A673 (cell line): Measurements from ENCODE around the gene GSC2. TPM values are rescaled to one million over a fixed set of nuclear protein-coding genes. Genes with fewer than 3 reads are reported as not detected.

Experiments
- BruUV-seq: library from RNA; stranded (reverse); fragments of 400-500 nt; replicated peaks from 2 replicates; lab custom pipeline; 2021; lab: Mats Ljungman, UMichigan
- CTCF ChIA-PET: fragments of 300-600 bp; sonication (Branson Sonifier 250); formaldehyde crosslinking; loops from one replicate; lab custom pipeline; 2022; ENCODE audit warnings: antibody characterized with exemption; lab: Charles Lee
- POLR2A ChIA-PET: fragments of 300-600 bp; sonication (Branson Sonifier 250); formaldehyde crosslinking; loops from one replicate; lab custom pipeline; 2022; ENCODE audit warnings: antibody characterized with exemption; ENCODE audit not compliant: low non-redundant PET; lab: Charles Lee
- DNase-seq: peaks from one replicate; pipeline ENCODE4 v3.0.0-alpha.2; 2015; ENCODE audit warnings: low spot score
- H3K27ac ChIP-seq: fragments of 200-600 bp; sonication (generic); 2 replicates; pipeline ENCODE4 v1.5.1; 2016; ENCODE audit warnings: mixed run types, low read depth, mild to moderate bottlenecking, mixed read lengths, antibody characterized with exemption, low read length; ENCODE audit not compliant: poor library complexity, severe bottlenecking
- H3K27me3 ChIP-seq: fragments of 200-600 bp; sonication (generic); replicated peaks from 2 replicates; pipeline ENCODE4 v1.6.1; 2017; ENCODE audit warnings: mixed run types, low read depth, mild to moderate bottlenecking, mixed read lengths, antibody characterized with exemption, low read length; ENCODE audit not compliant: insufficient read depth, poor library complexity
- H3K36me3 ChIP-seq: fragments of 200-600 bp; sonication (generic); 2 replicates; pipeline ENCODE4 v1.6.1; 2016; ENCODE audit warnings: mixed run types, mild to moderate bottlenecking, mixed read lengths, antibody characterized with exemption, low read length; ENCODE audit not compliant: insufficient read depth, poor library complexity, severe bottlenecking
- H3K4me1 ChIP-seq: fragments of 200-600 bp; sonication (generic); 2 replicates; pipeline ENCODE4 v1.6.1; 2017; ENCODE audit warnings: mixed run types, mild to moderate bottlenecking, mixed read lengths, antibody characterized with exemption, low read length; ENCODE audit not compliant: insufficient read depth, poor library complexity, severe bottlenecking
- H3K4me3 ChIP-seq: fragments of 200-600 bp; sonication (generic); 2 replicates; pipeline ENCODE4 v1.5.1; 2016; ENCODE audit warnings: low read depth, mixed run types, mild to moderate bottlenecking, mixed read lengths, low read length; ENCODE audit not compliant: poor library complexity, severe bottlenecking
- H3K9me3 ChIP-seq: fragments of 200-600 bp; sonication (generic); 2 replicates; pipeline ENCODE4 v1.6.1; 2016; ENCODE audit warnings: mixed run types, low read depth, mild to moderate bottlenecking, mixed read lengths, antibody characterized with exemption, low read length; ENCODE audit not compliant: poor library complexity, severe bottlenecking
- CTCF ChIP-seq: fragments of 300-800, 200-600 bp; sonication (generic); conservative IDR thresholded peaks from 2 replicates; pipeline ENCODE4 v1.5.1; 2017; ENCODE audit warnings: low read depth, mild to moderate bottlenecking, antibody characterized with exemption, low read length, moderate library complexity, mixed read lengths
- EZH2 ChIP-seq: fragments of 200-600 bp; sonication (generic); IDR thresholded peaks from 2 replicates; pipeline ENCODE4 v1.6.1; 2017; ENCODE audit warnings: borderline replicate concordance, low read depth, mild to moderate bottlenecking, mixed read lengths, antibody characterized with exemption, low read length; ENCODE audit not compliant: poor library complexity, severe bottlenecking
- intact Hi-C: fragments of 100-400 bp; cut with micrococcal nuclease; formaldehyde crosslinking; loops from one replicate; pipeline ENCODE4 v1.10.0; 2022; ENCODE audit not compliant: unreplicated experiment
- total RNA-seq: library from RNA; stranded (reverse); gene quantifications from 2 replicates; pipeline ENCODE4 v1.2.3, GENCODE V29; 2021

Gene GSC2
- total RNA-seq, 1 experiment from 2014 or later: not detected

- CTCF ChIA-PET: no interaction called here
- POLR2A ChIA-PET: interaction anchor here (0.6 kb wide), 1 partner anchor 23 kb away, joined by 3 read pairs; no protein-coding TSS in a partner anchor
- peak; percentile 31 for DNase-seq
Observed at GRCh38 chr22:19103880-19104821, 45.9 kb downstream of the GSC2 start.

GRCh38 chr22:19098157-19098556, 51.9 kb downstream of the GSC2 start:
- intact Hi-C loops: no loop called here
- Histone ChIP-seq H3K27me3 (no peaks in the 10 kb centered on the region), H3K4me1 (no peaks in the 10 kb centered on the region), H3K27ac (peak overlapping the region; percentile 23), H3K9me3 (no peaks in the 10 kb centered on the region), H3K4me3 (no peak overlapping the region), H3K36me3 (no peaks in the 10 kb centered on the region)
- TF ChIP-seq CTCF (no peak), EZH2 (no peak)
- BruUV-seq: no TSS peak
- ChIA-PET POLR2A (no interaction called here), CTCF (no interaction called here)
- no peak for DNase-seq

More at GRCh38 chr22:19103880-19104821, 45.9 kb downstream of the GSC2 start:
- Histone ChIP-seq H3K36me3 (no peaks in the 10 kb centered on the region), H3K27ac (peak overlapping the region; percentile 44), H3K9me3 (no peaks in the 10 kb centered on the region), H3K4me1 (peaks cover 6% of the 10 kb centered on the region), H3K27me3 (no peaks in the 10 kb centered on the region), H3K4me3 (no peak overlapping the region)
- intact Hi-C loops: no loop called here
- no TSS peak for BruUV-seq
- TF ChIP-seq EZH2 (no peak), CTCF (no peak)

GRCh38 chr22:19097518-19097917, 52.6 kb downstream of the GSC2 start:
- ChIA-PET POLR2A (no interaction called here), CTCF (no interaction called here)
- Histone ChIP-seq H3K36me3 (no peaks in the 10 kb centered on the region), H3K4me1 (no peaks in the 10 kb centered on the region), H3K27ac (peak overlapping the region; percentile 23), H3K4me3 (no peak overlapping the region), H3K27me3 (no peaks in the 10 kb centered on the region), H3K9me3 (no peaks in the 10 kb centered on the region)
- DNase-seq: no peak
- no TSS peak for BruUV-seq
- intact Hi-C loops: no loop called here
- TF ChIP-seq EZH2: no peak
- TF ChIP-seq CTCF: no peak

Other genes with a start within 250 kb of the GSC2 start
- 2.7 and 4.4 TPM in 2 replicates for gene DGCR6, start 244.0 kb downstream of the GSC2 start, total RNA-seq
- gene PRODH, start 214.0 kb downstream of the GSC2 start, total RNA-seq: 10.9 and 15.0 TPM in 2 replicates
- 41.1 and 47.3 TPM in 2 replicates for gene DGCR2, start 27.9 kb downstream of the GSC2 start, total RNA-seq
- gene TSSK2, start 19.0 kb downstream of the GSC2 start, total RNA-seq: not detected in 2 replicates
- gene ESS2, start 5.6 kb downstream of the GSC2 start, total RNA-seq: 21.1 and 21.4 TPM in 2 replicates
- 91.0 and 115 TPM in 2 replicates for gene SLC25A1, start 28.4 kb upstream of the GSC2 start, total RNA-seq
- gene CLTCL1, start 141.4 kb upstream of the GSC2 start, total RNA-seq: 7.5 and 11.5 TPM in 2 replicates